Measurements from ENCODE around the gene GPC6. TPM values are rescaled to one million over a fixed set of nuclear protein-coding genes. Genes with fewer than 3 reads are reported as not detected.

Gene GPC6
- total RNA-seq, 1 donor from 2014 or later, result 63.0 TPM

- Histone ChIP-seq H3K9me3 (ENCODE audit: insufficient read depth, low read depth, low read length) (no peaks in the 10 kb centered on the region), H2AFZ (ENCODE audit: low read depth, low read length) (no peak overlapping the region), H3K36me3 (ENCODE audit: insufficient read depth, low read length) (no peaks in the 10 kb centered on the region), H4K20me1 (ENCODE audit: insufficient read depth, low read length) (peaks cover 5% of the 10 kb centered on the region), H3K27ac (ENCODE audit: low read depth, low read length) (no peak overlapping the region), H3K4me1 (ENCODE audit: insufficient read depth, low read length) (no peaks in the 10 kb centered on the region), H3K9ac (ENCODE audit: low read length) (no peak overlapping the region), H3K4me2 (ENCODE audit: low read length) (no peak overlapping the region), H3K79me2 (ENCODE audit: insufficient read depth, low read length) (no peaks in the 10 kb centered on the region), H3K27me3 (ENCODE audit: insufficient read depth, low read length) (no peaks in the 10 kb centered on the region), H3K4me3 (ENCODE audit: insufficient read depth, low read depth, low read length) (no peak overlapping the region)
- H3K27me3 Mint-ChIP-seq (ENCODE audit: low read depth, unreplicated experiment), result no peaks in the 10 kb centered on the region
- no peak overlapping the region for H3K4me3 Mint-ChIP-seq (ENCODE audit: unreplicated experiment)
- DNase-seq (ENCODE audit: low read depth) (no peak), FAIRE-seq (no peak)
- TF ChIP-seq CTCF (IDR thresholded peaks at IDR 0.05; ENCODE audit: insufficient read depth, low read depth, low read length), result no peak
- TF ChIP-seq EZH2 (IDR thresholded peaks at IDR 0.05; ENCODE audit: insufficient read depth, low read length), result no peak
- no peak overlapping the region for H3K27ac Mint-ChIP-seq (ENCODE audit: unreplicated experiment)
- H3K9me3 Mint-ChIP-seq (ENCODE audit: unreplicated experiment), result peaks cover 4% of the 10 kb centered on the region
- peaks cover 5% of the 10 kb centered on the region for H3K4me1 Mint-ChIP-seq (ENCODE audit: low read depth, unreplicated experiment)
- peaks cover 3% of the 10 kb centered on the region for H3K36me3 Mint-ChIP-seq (ENCODE audit: low read depth, unreplicated experiment)
These were observed 198.8 kb downstream of the GPC6 start for GRCh38 chr13:93425411-93425810.

GRCh38 chr13:93430381-93430780, 203.8 kb downstream of the GPC6 start:
- Mint-ChIP-seq H3K27ac (ENCODE audit: unreplicated experiment) (no peak overlapping the region), H3K27me3 (ENCODE audit: low read depth, unreplicated experiment) (no peaks in the 10 kb centered on the region), H3K4me3 (ENCODE audit: unreplicated experiment) (no peak overlapping the region), H3K36me3 (ENCODE audit: low read depth, unreplicated experiment) (peaks cover 4% of the 10 kb centered on the region), H3K4me1 (ENCODE audit: low read depth, unreplicated experiment) (peaks cover 4% of the 10 kb centered on the region), H3K9me3 (ENCODE audit: unreplicated experiment) (peaks cover 4% of the 10 kb centered on the region)
- Histone ChIP-seq H3K27me3 (ENCODE audit: insufficient read depth, low read length) (no peaks in the 10 kb centered on the region), H3K4me3 (ENCODE audit: insufficient read depth, low read depth, low read length) (no peak overlapping the region), H3K9me3 (ENCODE audit: insufficient read depth, low read depth, low read length) (no peaks in the 10 kb centered on the region), H3K9ac (ENCODE audit: low read length) (no peak overlapping the region), H3K4me2 (ENCODE audit: low read length) (no peak overlapping the region), H3K27ac (ENCODE audit: low read depth, low read length) (no peak overlapping the region), H3K36me3 (ENCODE audit: insufficient read depth, low read length) (no peaks in the 10 kb centered on the region), H2AFZ (ENCODE audit: low read depth, low read length) (no peak overlapping the region), H4K20me1 (ENCODE audit: insufficient read depth, low read length) (peaks cover 7% of the 10 kb centered on the region), H3K79me2 (ENCODE audit: insufficient read depth, low read length) (no peaks in the 10 kb centered on the region), H3K4me1 (ENCODE audit: insufficient read depth, low read length) (no peaks in the 10 kb centered on the region)
- no peak for DNase-seq (ENCODE audit: low read depth)
- FAIRE-seq, result no peak
- TF ChIP-seq EZH2 (IDR thresholded peaks at IDR 0.05; ENCODE audit: insufficient read depth, low read length), result no peak
- no peak for TF ChIP-seq CTCF (IDR thresholded peaks at IDR 0.05; ENCODE audit: insufficient read depth, low read depth, low read length)

GRCh38 chr13:93435651-93436050, 209.0 kb downstream of the GPC6 start:
- no peaks in the 10 kb centered on the region for H3K9me3 Mint-ChIP-seq (ENCODE audit: unreplicated experiment)
- Histone ChIP-seq H3K27me3 (ENCODE audit: insufficient read depth, low read length) (no peaks in the 10 kb centered on the region), H3K9ac (ENCODE audit: low read length) (no peak overlapping the region), H3K4me3 (ENCODE audit: insufficient read depth, low read depth, low read length) (no peak overlapping the region), H3K36me3 (ENCODE audit: insufficient read depth, low read length) (no peaks in the 10 kb centered on the region), H3K9me3 (ENCODE audit: insufficient read depth, low read depth, low read length) (no peaks in the 10 kb centered on the region), H3K79me2 (ENCODE audit: insufficient read depth, low read length) (peaks cover 2% of the 10 kb centered on the region), H3K4me2 (ENCODE audit: low read length) (no peak overlapping the region), H4K20me1 (ENCODE audit: insufficient read depth, low read length) (peaks cover 3% of the 10 kb centered on the region), H2AFZ (ENCODE audit: low read depth, low read length) (no peak overlapping the region), H3K4me1 (ENCODE audit: insufficient read depth, low read length) (no peaks in the 10 kb centered on the region), H3K27ac (ENCODE audit: low read depth, low read length) (no peak overlapping the region)
- peak overlapping the region; percentile 15 for H3K27ac Mint-ChIP-seq (ENCODE audit: unreplicated experiment)
- H3K27me3 Mint-ChIP-seq (ENCODE audit: low read depth, unreplicated experiment), result no peaks in the 10 kb centered on the region
- no peak overlapping the region for H3K4me3 Mint-ChIP-seq (ENCODE audit: unreplicated experiment)
- peaks cover 4% of the 10 kb centered on the region for H3K36me3 Mint-ChIP-seq (ENCODE audit: low read depth, unreplicated experiment)
- DNase-seq (ENCODE audit: low read depth) (no peak), FAIRE-seq (no peak)
- peaks cover 4% of the 10 kb centered on the region for H3K4me1 Mint-ChIP-seq (ENCODE audit: low read depth, unreplicated experiment)
- TF ChIP-seq EZH2 (IDR thresholded peaks at IDR 0.05; ENCODE audit: insufficient read depth, low read length) (no peak), CTCF (IDR thresholded peaks at IDR 0.05; ENCODE audit: insufficient read depth, low read depth, low read length) (no peak)

All from astrocyte (in vitro differentiated cells and primary cell).